ENCODE results near the gene ARFGAP3.
A peak's percentile ranks its signal among the peaks of the same experiment; 100 is the strongest.

ARFGAP3 gene

DNA sequence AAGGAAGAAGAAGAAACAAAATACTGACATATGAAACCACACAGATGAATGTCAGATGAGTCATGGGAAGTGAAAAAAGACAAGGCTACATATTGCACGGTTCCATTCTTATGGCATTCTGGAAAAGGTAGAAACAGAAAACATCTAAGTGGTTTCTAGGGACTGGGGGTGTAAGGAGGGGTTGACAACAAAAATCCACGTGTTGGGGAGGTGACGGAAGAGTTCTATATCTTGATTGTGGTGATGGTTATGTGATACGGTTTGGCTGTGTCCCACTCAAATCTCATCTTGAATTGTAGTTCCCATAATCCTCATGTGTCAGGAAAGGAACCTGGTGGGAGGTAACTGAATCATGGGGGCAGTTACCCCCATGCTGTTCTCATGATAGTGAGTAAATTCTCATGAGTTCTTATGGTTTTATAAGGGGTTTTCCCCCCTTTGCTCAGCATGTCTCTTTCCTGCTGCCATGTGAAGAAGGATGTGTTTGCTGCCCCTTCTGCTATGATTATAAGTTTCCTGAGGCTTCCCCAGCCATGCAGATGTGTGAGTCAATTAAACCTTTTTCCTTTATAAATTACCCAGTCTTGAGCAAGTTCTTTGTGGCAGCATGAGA lies 6.4 kb upstream of the ARFGAP3 start:
- DNase-seq = peak; percentile 91

DNA sequence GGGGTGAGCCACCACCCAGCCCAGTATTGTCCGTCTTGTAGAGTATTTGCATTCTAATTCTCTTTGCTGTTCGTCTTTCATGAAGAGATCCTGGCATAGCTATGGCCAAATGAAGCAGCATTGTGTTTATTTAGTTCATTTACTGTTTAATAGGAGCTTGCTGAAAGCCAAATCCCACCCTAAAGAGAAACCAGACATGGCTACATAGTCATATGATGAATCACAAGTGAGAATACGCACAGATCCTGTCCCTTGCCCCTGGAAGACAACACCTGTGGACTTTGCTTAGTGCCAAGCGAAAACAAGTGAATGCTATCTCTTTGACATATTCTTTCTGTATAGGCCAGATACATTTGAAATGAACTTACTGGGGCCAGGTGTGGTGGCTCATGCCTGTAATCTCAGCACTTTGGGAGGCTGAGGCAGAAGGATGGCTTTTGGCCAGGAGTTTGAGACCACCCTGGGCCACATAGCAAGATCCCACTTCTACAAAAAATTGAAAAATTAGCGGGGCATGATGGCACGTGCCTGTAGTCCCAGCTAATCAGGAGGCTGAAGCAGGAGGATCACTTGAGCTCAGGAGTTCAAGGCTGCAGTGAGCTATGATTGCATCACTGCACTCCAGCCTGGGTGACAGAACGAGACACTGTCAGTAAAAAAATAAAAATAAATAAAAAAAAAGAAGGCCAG lies 5.1 kb upstream of the ARFGAP3 start:
- DNase-seq = peak; percentile 65

DNA sequence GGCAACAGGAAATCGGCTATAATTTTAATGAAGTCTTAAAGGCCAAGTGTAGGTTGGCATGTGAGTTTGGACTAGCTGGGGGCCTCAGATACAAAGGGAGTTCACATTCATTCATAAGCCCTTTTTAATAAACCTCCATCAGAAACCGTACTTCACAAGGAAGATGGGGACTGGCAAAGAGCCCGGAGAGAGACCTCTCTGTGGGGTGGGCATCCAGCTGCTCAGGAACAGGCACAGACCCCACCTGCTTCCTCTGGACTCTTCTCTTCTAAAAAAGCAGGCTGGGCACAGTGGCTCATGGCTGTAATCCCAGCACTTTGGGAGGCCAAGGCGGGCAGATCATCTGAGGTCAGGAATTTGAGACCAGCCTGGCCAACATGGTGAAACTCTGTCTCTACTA lies 3.9 kb upstream of the ARFGAP3 start:
- DNase-seq = no peak

DNA sequence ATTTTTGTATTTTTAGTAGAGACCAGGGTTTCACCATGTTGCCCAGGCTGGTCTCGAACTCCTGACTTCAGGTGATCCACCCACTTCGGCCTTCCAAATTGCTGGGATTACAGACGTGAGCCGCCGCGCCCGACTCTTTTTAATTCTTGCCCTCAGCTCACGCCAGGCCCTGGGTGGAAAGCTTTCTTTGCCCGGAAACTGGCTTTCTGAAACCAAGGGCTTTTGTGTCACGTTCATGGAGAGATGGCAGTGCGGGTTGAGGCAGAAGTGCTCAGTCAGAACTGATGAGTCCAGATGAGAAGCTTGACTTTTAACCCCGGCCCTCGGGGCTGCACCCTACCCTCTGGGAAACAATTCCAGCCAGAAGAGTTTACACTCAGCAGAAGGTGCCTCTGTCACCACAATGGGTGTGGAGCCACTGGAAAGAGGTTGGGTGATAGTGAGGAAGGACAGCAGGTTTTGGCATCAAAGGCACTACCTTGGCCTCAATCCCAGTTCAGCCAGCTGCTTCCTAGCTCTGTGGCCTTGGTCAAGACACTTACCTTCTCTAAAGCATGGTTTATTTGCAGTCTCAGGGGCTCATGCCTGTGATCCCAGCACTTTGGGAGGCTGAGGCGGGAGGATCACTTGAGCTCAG lies 890 bp upstream of the ARFGAP3 start:
- no peak for DNase-seq

DNA sequence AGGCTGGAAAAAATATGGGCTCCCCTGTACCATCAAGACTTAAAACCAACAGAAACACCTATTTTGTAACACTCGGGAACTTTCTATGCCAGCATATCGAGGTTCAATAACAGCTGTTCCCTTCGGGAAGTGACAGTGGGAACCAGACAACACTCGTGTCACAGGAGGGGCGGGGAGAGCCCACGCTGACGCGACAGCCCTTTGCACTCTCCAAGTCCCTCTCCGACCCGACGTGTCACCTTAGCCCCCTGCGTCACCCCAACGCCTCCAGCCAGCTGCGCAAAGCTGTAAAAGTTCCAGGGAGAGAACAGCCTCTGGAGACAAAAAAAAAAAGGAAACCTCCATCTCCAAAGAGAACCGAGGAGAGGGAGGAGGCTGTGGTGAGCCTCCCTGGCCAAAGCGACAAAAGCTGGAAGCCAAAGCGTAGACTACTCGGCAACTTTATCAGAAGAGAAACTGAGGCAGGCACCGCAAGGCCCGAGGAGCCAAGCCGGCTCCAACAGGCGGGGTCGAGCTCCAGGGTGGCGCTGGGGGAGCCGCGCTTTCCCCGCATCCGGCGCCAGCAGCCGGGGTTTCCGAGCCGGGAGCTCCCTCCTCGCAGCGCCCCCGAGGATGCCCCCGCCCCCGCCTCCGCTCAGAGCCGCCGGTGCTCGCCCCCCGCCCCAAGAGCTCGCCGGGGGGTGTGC lies 751 bp downstream of the ARFGAP3 start:
- DNase-seq = peak; percentile 40

DNA sequence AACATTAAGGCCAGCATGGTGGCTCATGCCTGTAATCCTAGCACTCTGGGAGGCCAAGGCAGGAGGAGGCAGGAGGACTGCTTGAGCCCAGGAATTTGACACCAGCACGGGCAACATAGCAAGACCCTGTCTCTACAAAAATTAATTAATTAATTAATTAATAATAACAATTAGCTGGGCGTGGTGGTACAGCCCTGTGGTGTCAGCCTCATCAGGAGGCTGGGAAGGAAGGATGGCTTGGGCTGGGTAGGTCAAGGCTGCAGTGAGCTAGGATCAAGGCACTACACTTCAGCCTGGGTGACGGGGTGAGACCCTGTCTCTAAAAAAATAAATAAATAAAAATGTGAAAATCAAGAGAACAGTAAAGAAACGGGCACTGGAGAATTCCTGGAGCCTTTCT lies 1.4 kb downstream of the ARFGAP3 start:
- no peak for DNase-seq

DNA sequence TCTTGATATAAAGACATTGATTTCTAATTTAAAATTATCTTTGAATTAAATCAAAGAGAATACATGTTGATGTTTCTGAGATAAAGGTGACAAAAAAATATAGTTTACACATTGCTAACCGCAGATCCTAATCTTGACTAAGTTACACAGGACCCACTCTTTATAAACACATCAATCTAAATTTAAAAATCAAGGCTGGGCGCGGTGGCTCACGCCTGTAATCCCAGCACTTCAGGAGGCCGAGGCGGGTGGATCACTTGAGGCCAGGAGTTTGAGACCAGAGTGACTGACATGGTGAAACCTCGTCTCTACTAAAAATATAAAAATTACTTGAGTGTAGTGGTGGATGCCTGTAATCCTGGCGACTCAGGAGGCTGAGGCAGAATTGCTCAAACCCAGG lies 1.9 kb downstream of the ARFGAP3 start:
- no peak for DNase-seq

DNA sequence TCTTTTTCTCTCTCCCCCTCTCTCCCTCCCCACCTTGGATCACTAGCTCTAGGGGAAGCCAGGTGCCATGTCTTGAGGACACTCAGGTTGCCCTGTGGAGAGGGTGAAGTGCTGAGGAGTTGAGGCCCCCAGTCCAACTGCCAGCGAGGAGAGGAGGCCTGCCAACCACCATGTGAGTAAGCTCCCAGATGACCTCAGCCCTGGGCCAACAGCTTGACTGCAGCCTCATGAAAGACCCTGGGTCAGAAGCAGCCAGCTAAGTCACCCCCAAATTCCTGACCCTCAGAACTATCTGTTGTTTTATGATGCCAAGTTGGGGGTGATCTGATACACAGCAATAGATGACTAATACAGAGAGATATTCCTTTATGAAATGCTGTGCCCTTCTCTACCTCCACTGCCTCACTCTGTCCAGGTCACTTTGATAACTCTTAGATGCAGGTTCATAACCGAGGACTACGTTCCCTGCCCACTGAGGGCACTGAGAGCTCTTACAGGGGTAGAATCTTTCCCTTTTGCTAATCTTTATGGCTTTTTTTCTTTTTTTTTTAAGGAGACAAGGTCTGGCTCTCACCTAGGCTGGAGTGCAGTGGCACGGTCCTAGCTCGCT lies 8.0 kb downstream of the ARFGAP3 start:
- no peak for DNase-seq

DNA sequence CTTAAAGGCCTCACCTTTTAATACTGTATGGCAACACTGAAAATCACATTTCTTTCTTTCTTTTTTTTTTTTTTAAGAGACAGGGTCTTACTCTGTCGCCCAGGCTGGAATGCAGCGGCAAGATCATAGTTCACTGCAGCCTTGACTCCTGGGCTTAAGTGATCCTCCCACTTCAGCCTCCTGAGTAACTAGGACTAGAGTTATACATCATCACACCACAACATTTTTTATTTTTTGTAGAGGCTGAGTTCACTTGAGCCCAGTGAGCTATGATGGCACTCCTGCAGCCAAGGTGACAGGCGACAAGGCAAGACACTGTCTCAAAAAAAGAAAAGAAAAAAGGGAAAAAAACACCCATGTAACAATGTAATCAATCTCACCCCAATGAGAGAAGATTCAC lies 10.0 kb downstream of the ARFGAP3 start:
- DNase-seq = no peak

DNA sequence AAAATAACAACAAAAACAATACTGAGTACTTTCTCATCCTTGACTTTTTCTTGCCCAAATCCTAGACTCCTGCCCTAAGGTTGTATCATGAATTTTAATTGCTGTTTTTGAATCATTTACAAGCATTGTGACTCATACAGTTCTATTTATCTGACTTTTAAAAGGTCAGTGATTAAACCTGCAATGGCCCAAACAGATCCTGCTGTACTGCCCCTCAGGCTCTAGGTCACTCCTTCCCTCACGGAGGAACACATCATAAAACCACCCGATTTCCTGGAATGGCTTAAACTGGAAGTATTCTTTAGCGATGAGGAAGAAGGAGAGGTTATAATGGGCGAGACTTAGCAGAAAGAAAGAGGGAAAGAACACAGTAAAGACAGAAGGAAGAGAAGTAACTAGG lies 12.3 kb downstream of the ARFGAP3 start:
- no peak for DNase-seq

DNA sequence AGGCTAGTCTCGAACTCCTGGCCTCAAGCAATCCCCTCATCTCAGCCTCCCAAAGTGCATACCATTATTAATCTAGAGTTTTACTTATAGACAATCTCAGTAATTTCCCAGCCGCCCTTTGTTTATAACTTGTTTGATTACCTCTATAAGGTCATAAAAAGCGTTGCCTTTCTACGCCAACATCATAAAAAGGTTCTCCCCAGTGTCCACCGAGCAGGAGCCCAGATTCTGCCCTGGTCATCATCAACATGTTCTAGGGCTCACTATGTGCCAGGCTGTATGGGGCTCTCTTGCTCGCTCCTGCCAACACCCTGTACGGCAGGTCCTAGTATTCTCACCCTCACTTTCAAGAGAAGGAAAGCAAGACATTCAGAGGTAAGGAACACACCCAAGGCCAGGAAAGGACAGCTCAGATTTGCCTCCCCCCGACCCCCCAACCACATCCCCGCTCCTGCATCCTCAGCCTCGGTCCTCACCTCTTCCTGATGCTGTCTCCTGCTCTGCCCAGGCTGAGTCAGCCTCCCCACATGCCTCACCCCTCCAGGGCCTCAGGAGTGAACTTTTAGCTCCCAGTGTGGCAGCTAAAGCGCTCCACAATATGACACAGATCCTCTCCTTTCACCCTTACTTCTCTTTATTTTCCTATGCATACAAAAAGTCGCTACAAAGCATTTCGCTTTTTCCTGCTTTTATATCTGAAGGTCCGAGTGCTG lies 14.3 kb downstream of the ARFGAP3 start:
- DNase-seq = no peak

DNA sequence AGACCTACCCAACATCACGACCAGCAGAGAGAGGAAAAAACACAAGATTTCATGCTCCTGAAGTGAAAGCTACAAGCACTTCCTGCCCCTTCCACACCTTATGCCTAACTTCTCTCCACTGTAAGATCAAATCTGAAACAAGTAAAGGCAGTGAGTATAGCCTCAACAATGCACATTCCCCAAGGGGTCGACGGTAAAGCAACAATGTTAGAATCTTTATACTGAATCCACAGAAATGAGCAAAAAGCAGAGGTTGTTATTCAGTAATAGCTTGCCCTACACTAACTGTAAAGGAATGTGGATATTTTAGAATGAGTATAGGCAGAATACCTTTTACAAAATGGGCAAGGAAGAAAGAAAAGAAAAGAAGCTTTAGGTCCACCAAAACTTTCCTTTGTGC lies 15.6 kb downstream of the ARFGAP3 start:
- DNase-seq = peak; percentile 82

DNA sequence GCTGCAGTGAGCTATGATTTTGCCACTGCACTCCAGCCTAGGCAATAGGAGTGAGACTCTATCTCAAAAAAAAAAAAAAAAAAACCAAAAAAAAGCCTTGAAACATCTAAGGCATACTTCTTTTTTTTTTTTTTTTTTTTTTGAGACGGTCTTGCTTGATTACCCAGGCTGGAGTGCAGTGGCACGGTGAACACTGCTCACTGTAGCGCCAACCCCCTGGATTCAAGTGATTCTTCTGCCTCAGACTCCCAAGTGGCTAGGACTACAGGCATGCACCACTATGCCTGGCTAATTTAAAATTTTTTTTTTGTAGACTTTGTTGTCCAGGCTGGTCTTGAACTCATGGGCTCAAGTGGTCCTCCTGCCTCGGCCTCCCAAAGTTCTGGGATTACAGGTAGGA lies 19.5 kb downstream of the ARFGAP3 start:
- DNase-seq = no peak

DNA sequence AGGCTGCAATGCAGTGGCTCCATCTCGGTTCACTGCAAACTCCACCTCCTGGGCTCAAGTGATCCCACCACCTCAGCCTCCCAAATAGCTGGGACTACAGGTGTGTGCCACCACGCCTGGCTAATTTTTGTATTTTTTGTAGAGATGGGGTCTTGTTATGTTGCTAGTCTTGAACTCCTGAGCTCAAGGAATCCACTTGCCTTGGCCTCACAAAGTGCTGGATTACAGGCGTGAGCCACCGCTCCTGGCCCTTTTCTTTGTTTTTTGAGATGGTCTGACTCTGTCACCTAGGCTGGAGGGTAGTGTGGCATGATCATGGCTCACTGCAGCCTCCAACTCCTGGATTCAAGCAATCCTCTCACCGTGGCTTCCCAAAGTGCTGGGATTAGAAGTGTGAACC lies 21.0 kb downstream of the ARFGAP3 start:
- DNase-seq = no peak

DNA sequence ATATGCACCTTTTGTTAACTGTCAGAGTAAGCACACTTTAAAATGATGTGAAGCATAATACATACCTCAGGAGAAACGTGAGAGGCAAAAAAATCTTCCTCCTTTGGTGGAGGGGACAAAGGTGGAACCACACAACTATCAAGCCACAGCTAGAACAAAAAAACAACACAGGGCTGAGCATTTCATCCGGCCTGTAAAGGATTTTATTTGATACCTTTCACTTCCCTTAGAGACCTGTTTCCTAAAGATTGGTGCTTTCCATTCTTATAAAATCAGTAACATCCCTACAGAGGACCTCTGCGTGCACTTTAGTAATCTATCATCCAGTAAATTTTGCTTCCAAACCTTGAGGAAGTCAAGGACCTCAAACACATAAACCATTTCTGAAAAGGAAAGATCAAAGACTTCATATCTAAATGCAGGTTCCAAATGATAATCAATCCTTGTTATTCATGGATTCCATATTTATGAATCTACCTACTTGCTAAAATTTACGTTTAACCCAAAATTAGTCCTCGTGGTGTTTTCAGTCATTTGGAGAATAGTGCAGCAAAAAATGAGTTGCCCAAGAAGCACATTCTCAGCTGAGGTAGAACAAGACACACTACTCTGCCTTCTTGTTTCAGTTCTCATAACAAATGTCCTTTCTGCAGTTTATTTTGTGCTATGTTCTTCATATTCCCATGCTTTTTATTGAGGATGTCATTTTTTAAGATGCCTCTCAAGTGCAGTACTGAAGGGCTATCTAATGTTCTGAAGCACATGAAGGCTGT lies 22.7 kb downstream of the ARFGAP3 start:
- no peak for DNase-seq

DNA sequence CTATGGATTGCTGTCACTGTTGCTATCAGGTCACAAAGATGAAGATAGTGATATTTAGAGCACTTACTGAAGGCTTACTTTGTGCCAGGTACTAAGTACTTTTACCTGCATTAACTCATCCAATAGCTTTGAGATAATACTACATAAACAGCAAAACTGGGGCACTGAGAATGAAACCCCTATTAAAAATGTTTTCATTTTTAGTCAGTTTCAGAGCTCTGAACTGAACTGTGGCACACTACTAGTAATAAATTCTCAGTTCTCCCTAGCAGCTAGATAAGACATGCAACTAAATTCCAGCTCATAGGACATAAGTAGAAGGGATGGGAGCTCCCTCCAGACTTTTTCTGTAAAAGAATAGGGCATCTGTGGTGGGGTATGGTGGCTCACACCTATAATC lies 24.0 kb downstream of the ARFGAP3 start:
- no peak for DNase-seq

DNA sequence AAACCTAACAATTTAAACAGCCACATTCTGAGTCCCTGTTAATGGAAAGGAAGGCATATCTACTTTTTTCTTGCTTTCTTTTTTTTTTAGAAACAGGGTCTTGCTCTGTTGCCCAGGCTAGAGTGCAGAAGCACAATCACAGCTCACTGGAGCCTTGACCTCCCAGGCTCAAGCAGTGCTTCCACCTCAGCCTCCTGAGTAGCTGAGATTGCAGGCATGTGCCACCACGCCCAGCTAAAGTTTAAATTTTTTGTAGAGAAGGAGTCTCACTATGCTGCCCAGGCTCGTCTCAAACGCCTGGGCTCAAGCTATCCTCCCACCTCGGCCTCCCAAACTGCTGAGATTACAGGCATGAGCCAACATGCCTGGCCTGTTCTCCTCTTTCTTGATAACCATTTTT lies 25.4 kb downstream of the ARFGAP3 start:
- no peak for DNase-seq

DNA sequence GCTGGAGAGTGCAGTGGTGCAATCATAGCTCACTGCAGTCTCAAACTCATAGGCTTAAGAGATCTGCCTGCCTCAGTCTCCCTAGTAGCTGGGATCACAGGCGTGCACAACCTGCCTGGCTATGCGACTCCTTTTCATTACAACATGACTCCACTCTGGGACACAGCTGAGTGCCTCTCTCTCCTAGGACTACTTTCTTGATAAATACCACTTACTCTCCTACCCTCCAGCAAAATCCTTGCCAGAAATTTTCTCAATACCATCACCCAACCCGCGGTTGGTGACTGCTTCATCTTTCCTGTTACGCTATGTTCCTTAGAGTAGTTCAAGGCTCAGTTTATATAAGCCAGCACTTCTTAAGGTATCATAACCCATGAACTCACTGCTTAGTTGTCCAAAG lies 26.9 kb downstream of the ARFGAP3 start:
- no peak for DNase-seq

DNA sequence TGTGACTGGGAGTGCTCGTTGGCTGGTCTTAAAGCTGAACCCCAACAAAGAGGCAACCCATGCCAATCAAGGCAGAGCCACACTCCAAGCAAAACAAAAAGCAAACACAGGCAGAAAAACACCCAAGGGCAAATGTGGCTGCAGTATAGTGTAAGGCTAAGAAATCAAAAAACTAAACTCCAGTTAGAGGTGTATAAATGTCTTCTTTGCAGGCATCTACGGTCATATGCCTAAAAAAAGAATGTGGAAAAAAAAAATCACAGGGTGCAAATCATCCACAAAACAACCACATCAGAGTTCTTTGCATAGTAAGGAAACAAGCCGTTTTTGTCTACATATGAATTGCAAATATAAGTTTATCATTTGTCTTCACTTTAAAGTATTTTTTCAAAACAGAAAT lies 27.8 kb downstream of the ARFGAP3 start:
- DNase-seq = no peak

DNA sequence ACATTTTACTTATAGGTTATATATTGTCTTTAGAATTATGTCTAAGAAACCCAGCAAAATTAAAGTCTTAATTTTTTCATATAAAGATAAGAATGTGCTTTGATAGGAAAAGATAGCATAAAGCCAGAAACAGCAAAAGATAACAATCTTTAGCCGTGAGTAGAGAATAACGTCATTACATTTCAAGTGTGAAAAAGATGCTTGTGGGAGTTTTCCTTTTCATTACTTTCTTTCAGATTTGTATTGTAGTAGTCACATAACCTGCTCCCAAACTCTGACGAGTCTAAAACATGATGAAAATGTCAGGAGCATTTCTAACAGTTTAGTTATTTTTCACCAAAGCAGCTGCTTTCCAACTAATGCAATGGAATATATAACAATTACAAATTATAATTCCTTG lies 31.3 kb downstream of the ARFGAP3 start:
- no peak for DNase-seq

DNA sequence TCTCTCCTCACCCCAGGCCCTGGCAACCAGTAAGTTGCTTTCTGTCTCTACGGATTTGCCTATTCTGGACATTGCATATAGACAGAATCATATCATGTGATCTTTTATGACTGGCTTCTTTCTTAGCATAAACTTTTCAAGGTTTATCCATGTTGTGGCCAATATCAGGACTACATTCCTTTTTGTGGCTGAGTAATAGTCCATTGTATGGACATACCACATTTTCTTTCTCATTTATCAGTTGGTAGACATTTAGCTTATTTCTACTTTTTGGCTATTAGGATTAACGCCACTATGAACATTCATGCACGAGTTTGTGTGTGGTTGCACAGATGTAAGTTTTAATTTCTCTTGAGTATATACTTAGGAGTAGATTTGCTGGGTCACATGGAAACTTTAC lies 35.7 kb downstream of the ARFGAP3 start:
- no peak for DNase-seq
